ENCODE data around the gene PALM.

GRCh38 chr19:704447-704741 is 4.3 kb upstream of the PALM start:
- TF ChIP-seq CTCF (IDR thresholded peaks at IDR 0.05 in 2 of 3, conservative IDR thresholded peaks at IDR 0.05 in 1 of 3; ENCODE audit: insufficient read depth in 2 of 3, low read depth in 1 of 3, low read length in 3 of 3) (no peak), HINFP (tag; conservative IDR thresholded peaks at IDR 0.05; ENCODE audit: low read depth) (no peak), SMAD3 (CRISPR knock-in tag; conservative IDR thresholded peaks at IDR 0.05) (no peak)

Measured in K562 (cell line).